ENCODE results near the gene HDHD2.
"Not testable (repeated sequence)": the region's sequence is repeated elsewhere in the genome, so short reads cannot be mapped to it uniquely, and the experiment has no call there.

HDHD2 gene

DNA sequence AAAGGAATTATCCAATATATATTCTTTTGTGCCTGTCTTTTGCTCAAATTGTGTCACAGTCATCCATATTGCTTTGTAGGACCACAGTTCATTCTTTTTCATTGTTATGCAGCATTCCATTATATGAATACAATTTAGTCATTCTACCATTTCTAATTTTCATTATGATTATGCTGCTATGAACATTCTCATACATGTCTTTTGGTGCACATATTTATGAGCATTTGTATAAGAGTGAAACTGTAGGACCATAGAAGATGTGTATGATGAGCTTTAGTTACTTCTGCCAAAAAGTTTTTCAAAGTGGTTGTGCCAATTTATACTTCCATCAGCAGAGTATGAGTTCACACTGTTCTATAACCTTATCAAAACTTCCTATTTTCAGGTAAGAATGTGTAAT is 18.2 kb upstream of the HDHD2 start:
- no peak for DNase-seq (ENCODE audit: low spot score)
- H3K4me3 ChIP-seq, result no peak overlapping the region
- no peak for TF ChIP-seq CTCF (IDR thresholded peaks at IDR 0.05)
- no peak overlapping the region for H3K27ac ChIP-seq

DNA sequence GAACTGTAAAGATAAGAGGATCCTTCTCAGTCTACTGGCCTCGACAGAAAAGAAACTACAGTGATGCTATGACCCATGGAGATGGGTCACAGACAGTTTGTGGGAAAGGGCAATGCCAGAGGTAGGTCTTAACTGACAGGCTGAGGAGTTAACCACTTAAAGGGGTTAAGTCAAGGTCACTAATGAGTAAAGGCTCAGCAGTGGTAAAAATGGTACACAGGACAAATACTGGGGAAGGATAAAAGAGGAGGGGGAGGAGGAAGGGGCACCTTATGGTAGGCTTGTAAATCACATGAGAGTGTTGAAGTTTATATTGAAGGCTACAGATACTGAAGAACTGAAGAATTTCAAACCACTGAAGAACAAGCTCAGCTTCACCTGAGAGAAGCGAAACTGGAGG is 16.0 kb upstream of the HDHD2 start:
- Histone ChIP-seq H3K27ac (no peak overlapping the region), H3K4me3 (no peak overlapping the region)
- TF ChIP-seq CTCF (IDR thresholded peaks at IDR 0.05), result no peak
- no peak for DNase-seq (ENCODE audit: low spot score)

DNA sequence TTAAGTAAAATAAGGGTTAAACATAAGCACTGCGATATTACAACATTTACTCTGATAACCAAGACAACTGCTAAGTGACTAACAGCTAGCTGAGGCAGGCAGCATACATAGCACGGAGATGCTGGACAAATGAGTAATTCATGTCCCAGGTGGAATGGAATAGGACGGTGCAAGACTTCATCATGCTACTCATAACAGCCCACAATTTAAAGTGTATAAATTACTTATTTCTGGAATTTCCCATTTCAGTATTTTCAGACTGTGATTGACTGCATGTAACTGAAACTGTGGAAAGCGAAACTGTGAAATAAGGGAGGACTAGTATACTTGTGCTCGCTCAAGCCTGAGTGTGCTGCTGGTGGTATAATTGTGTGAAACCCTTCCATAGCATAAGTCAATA is 12.9 kb upstream of the HDHD2 start:
- Histone ChIP-seq H3K27ac (no peak overlapping the region), H3K4me3 (no peak overlapping the region)
- no peak for DNase-seq (ENCODE audit: low spot score)
- TF ChIP-seq CTCF (IDR thresholded peaks at IDR 0.05), result no peak

- Histone ChIP-seq H3K4me3 (no peak overlapping the region), H3K27ac (no peak overlapping the region)
- TF ChIP-seq CTCF (IDR thresholded peaks at IDR 0.05), result no peak
- no peak for DNase-seq (ENCODE audit: low spot score)
These were observed 10.0 kb upstream of the HDHD2 start for GRCh38 chr18:47160256-47160655.

GRCh38 chr18:47158404-47158803 is 8.1 kb upstream of the HDHD2 start:
- not testable (repeated sequence) for H3K4me3 ChIP-seq; H3K27ac ChIP-seq; DNase-seq (ENCODE audit: low spot score)

- no peak for TF ChIP-seq CTCF (IDR thresholded peaks at IDR 0.05)
- H3K4me3 ChIP-seq, result peak overlapping the region; percentile 95
- DNase-seq (ENCODE audit: low spot score), result no peak
- no peak overlapping the region for H3K27ac ChIP-seq
These were observed 1.1 kb upstream of the HDHD2 start for GRCh38 chr18:47151439-47151838.

DNA sequence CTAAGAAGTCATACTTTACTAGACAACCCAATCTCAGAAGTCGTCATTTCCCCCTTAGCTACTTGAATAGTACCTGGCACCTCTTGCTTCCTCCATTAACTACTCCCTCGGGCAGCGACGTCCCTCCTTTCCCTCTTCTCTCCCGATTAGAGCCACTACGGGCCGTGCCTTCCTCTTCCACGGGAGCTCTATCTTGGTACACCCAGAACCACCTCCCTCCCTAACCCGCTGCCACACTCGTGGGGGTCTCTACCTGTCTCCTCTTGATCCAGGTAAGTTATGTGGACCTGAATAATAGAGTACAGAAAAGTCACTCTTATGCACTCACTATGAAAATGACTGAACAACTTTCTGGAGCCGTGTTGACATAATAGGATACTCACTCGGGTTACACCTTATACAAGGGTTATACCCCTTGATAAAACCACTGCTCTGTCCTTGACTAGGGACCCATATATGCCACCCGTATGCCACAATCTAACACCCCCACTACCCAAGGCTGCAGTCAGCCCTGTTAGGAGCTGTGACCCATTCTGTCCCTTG is 595 bp upstream of the HDHD2 start:
- Histone ChIP-seq H3K27ac (peak overlapping the region; percentile 78 to 98), H3K4me3 (peak overlapping the region; percentile 95)
- TF ChIP-seq CTCF (IDR thresholded peaks at IDR 0.05), result no peak
- DNase-seq (ENCODE audit: low spot score), result no peak

Measured in coronary artery (tissue), 2 donors.